ENCODE data around the gene GAREM1.

GAREM1 gene

DNA sequence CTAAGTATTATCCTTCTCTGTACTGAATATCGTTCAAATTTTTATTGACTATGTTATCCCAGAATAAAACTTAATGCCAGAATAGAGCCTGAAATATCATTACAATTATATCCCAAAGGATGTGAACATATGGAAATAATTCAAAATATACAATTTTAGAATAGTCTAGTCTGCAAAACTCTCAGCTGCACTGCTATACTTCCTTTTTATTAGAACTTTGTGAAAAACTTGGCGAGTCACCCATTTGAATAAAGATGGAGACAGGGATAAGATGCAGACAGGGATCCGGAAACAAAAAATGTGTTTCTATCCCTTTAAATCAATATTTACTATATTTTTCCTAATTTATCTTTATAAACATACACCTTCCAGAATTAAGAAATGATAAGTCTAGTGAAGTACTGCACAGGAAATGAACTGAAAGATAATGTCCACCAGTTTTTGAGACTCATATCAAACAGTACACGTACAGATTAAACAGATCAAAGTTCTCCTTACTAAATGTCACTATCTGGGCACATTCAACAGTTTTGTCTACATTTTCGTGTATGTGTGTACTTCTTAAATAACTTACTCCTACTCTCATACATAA, 173.0 kb downstream of the GAREM1 start:
- H3K79me1 ChIP-seq (ENCODE audit: low read depth, low read length), result no peaks in the 10 kb centered on the region
- no peak overlapping the region for H3K14ac ChIP-seq (ENCODE audit: low read length)
- no peak for DNase-seq (ENCODE audit: low spot score)
- no peak overlapping the region for H2BK15ac ChIP-seq (ENCODE audit: low read length)
- no peaks in the 10 kb centered on the region for H3K4me1 ChIP-seq (ENCODE audit: control insufficient read depth in 2 of 2, insufficient read depth in 1 of 2, low read depth in 1 of 2, low read length in 2 of 2)
- no peak overlapping the region for H3K9ac ChIP-seq (ENCODE audit: low read depth, low read length, poor library complexity)
- H2AFZ ChIP-seq (ENCODE audit: low read length), result no peak overlapping the region
- no peak overlapping the region for H3K27ac ChIP-seq (replicated peaks; ENCODE audit: low read length)
- H2BK5ac ChIP-seq (ENCODE audit: low read length), result no peak overlapping the region
- H3K4ac ChIP-seq (ENCODE audit: low read length), result no peak overlapping the region
- H4K91ac ChIP-seq (ENCODE audit: low read depth, low read length, poor library complexity), result no peak overlapping the region
- no peak overlapping the region for H2AK5ac ChIP-seq (ENCODE audit: low read depth, low read length)
- H3K4me3 ChIP-seq (ENCODE audit: low read length in 2 of 2), result no peak overlapping the region
- no peak overlapping the region for H4K8ac ChIP-seq (ENCODE audit: low read depth, low read length)
- no peak overlapping the region for H3K18ac ChIP-seq (ENCODE audit: low read length)
- H3K27me3 ChIP-seq (ENCODE audit: control insufficient read depth in 3 of 3, insufficient read depth in 3 of 3, low read depth in 1 of 3, low read length in 3 of 3), result no peaks in the 10 kb centered on the region
- no peak overlapping the region for H2BK12ac ChIP-seq (ENCODE audit: low read length)
- WGBS, 2 donors (ENCODE audit: extremely low coverage in 2 of 2, insufficient read length in 2 of 2, insufficient replicate concordance in 1 of 2), result no CpG with 5 or more reads among the region's 5 CpGs
- no peak overlapping the region for H3K23ac ChIP-seq (ENCODE audit: low read depth, low read length, poor library complexity)
- H3K36me3 ChIP-seq (replicated peaks in 1 of 2; ENCODE audit: control insufficient read depth in 2 of 2, insufficient read depth in 2 of 2, low read length in 2 of 2), result no peaks in the 10 kb centered on the region
- no peak overlapping the region for H2BK120ac ChIP-seq (ENCODE audit: low read depth, low read length)
- H3K4me2 ChIP-seq (ENCODE audit: insufficient read depth, low read length, poor library complexity, severe bottlenecking), result no peak overlapping the region
- H3K9me3 ChIP-seq (replicated peaks in 1 of 2; ENCODE audit: control insufficient read depth in 2 of 2, insufficient read depth in 1 of 2, low read depth in 1 of 2, low read length in 2 of 2), result no peaks in the 10 kb centered on the region

DNA sequence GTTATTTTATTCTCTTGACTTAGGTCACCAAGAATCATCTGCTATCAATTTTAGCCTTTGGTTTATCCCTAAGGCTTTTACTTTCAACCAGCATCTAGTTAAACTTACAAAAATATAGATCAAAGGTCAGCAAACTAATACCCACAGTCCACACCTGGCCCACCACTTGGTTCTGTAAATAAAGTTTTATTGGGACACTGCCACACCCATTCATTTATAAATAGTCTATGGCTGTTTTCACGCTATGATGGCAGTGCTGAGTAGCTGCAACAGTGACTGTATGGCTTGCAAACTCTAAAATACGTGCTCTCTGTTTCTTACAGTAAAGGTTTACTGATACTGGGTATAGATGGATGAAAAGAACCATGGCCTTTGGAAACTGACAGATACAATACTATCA, 173.8 kb downstream of the GAREM1 start:
- Histone ChIP-seq H2BK120ac (ENCODE audit: low read depth, low read length) (no peak overlapping the region), H3K27me3 (ENCODE audit: control insufficient read depth in 3 of 3, insufficient read depth in 3 of 3, low read depth in 1 of 3, low read length in 3 of 3) (no peaks in the 10 kb centered on the region)
- no CpG with 5 or more reads among the region's 2 CpGs for WGBS, 2 donors (ENCODE audit: extremely low coverage in 2 of 2, insufficient read length in 2 of 2, insufficient replicate concordance in 1 of 2)

DNA sequence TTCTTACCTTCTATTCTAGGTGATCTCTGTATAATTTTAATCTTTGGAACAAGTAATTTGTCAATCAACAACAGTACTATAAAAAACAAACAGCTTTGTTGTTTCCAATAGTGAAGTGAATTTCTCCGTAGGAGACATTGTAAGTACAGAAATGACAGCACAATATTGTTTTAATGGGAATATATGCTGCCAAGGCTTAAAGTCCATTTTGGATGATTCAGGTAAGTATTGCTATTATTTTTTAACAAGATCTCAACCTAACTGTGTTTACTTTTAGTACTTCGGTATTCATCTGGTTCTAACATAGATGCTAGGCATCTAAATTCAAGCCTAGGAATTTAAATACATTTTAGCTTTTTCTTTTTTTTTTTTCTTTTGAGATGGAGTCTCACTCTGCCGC, 175.1 kb downstream of the GAREM1 start:
- Histone ChIP-seq H4K91ac (ENCODE audit: low read depth, low read length, poor library complexity) (no peak overlapping the region), H2BK15ac (ENCODE audit: low read length) (no peak overlapping the region), H3K27ac (replicated peaks; ENCODE audit: low read length) (no peak overlapping the region), H3K23ac (ENCODE audit: low read depth, low read length, poor library complexity) (no peak overlapping the region), H3K4me2 (ENCODE audit: insufficient read depth, low read length, poor library complexity, severe bottlenecking) (no peak overlapping the region), H2BK12ac (ENCODE audit: low read length) (no peak overlapping the region), H3K4me1 (ENCODE audit: control insufficient read depth in 2 of 2, insufficient read depth in 1 of 2, low read depth in 1 of 2, low read length in 2 of 2) (no peaks in the 10 kb centered on the region), H3K79me1 (ENCODE audit: low read depth, low read length) (no peaks in the 10 kb centered on the region), H2BK5ac (ENCODE audit: low read length) (no peak overlapping the region), H3K4ac (ENCODE audit: low read length) (no peak overlapping the region), H3K9me3 (replicated peaks in 1 of 2; ENCODE audit: control insufficient read depth in 2 of 2, insufficient read depth in 1 of 2, low read depth in 1 of 2, low read length in 2 of 2) (no peaks in the 10 kb centered on the region), H2BK120ac (ENCODE audit: low read depth, low read length) (no peak overlapping the region), H3K14ac (ENCODE audit: low read length) (no peak overlapping the region), H3K27me3 (ENCODE audit: control insufficient read depth in 3 of 3, insufficient read depth in 3 of 3, low read depth in 1 of 3, low read length in 3 of 3) (no peaks in the 10 kb centered on the region), H3K18ac (ENCODE audit: low read length) (no peak overlapping the region), H4K8ac (ENCODE audit: low read depth, low read length) (no peak overlapping the region), H2AK5ac (ENCODE audit: low read depth, low read length) (no peak overlapping the region), H3K36me3 (replicated peaks in 1 of 2; ENCODE audit: control insufficient read depth in 2 of 2, insufficient read depth in 2 of 2, low read length in 2 of 2) (no peaks in the 10 kb centered on the region), H3K4me3 (ENCODE audit: low read length in 2 of 2) (no peak overlapping the region), H3K9ac (ENCODE audit: low read depth, low read length, poor library complexity) (no peak overlapping the region), H2AFZ (ENCODE audit: low read length) (no peak overlapping the region)
- no CpG with 5 or more reads among the region's 3 CpGs for WGBS, 2 donors (ENCODE audit: extremely low coverage in 2 of 2, insufficient read length in 2 of 2, insufficient replicate concordance in 1 of 2)
- no peak for DNase-seq (ENCODE audit: low spot score)

More for the DNA sequence above, 173.8 kb downstream of the GAREM1 start:
- H3K9me3 ChIP-seq (replicated peaks in 1 of 2; ENCODE audit: control insufficient read depth in 2 of 2, insufficient read depth in 1 of 2, low read depth in 1 of 2, low read length in 2 of 2), result no peaks in the 10 kb centered on the region
- no peak overlapping the region for H3K18ac ChIP-seq (ENCODE audit: low read length)
- no peak overlapping the region for H3K23ac ChIP-seq (ENCODE audit: low read depth, low read length, poor library complexity)
- DNase-seq (ENCODE audit: low spot score), result no peak
- no peak overlapping the region for H4K91ac ChIP-seq (ENCODE audit: low read depth, low read length, poor library complexity)
- no peak overlapping the region for H4K8ac ChIP-seq (ENCODE audit: low read depth, low read length)
- no peaks in the 10 kb centered on the region for H3K36me3 ChIP-seq (replicated peaks in 1 of 2; ENCODE audit: control insufficient read depth in 2 of 2, insufficient read depth in 2 of 2, low read length in 2 of 2)
- H3K27ac ChIP-seq (replicated peaks; ENCODE audit: low read length), result no peak overlapping the region
- no peaks in the 10 kb centered on the region for H3K4me1 ChIP-seq (ENCODE audit: control insufficient read depth in 2 of 2, insufficient read depth in 1 of 2, low read depth in 1 of 2, low read length in 2 of 2)
- no peak overlapping the region for H3K9ac ChIP-seq (ENCODE audit: low read depth, low read length, poor library complexity)
- no peaks in the 10 kb centered on the region for H3K79me1 ChIP-seq (ENCODE audit: low read depth, low read length)
- no peak overlapping the region for H3K4me2 ChIP-seq (ENCODE audit: insufficient read depth, low read length, poor library complexity, severe bottlenecking)
- no peak overlapping the region for H2AFZ ChIP-seq (ENCODE audit: low read length)
- no peak overlapping the region for H2AK5ac ChIP-seq (ENCODE audit: low read depth, low read length)
- H3K4ac ChIP-seq (ENCODE audit: low read length), result no peak overlapping the region
- H3K14ac ChIP-seq (ENCODE audit: low read length), result no peak overlapping the region
- no peak overlapping the region for H3K4me3 ChIP-seq (ENCODE audit: low read length in 2 of 2)
- H2BK15ac ChIP-seq (ENCODE audit: low read length), result no peak overlapping the region
- H2BK5ac ChIP-seq (ENCODE audit: low read length), result no peak overlapping the region
- H2BK12ac ChIP-seq (ENCODE audit: low read length), result no peak overlapping the region

DNA sequence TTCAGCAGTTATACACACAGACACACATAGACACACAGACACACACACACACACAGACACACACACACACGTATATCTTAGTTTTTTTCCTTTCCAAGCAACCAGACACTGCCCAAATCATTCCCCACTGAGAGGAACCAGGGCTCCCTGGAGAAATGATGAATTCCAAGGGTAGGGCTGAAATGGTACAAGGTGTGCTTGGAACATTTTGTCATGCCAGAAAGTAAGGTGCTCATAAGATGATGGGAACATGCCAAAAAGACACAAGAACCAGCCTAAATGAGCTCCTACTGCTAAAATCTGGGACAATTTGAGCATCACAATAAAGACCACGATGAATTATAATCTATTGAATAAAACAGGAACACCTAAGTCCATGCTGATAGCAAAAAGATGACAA, 177.6 kb downstream of the GAREM1 start:
- H3K9ac ChIP-seq (ENCODE audit: low read depth, low read length, poor library complexity), result no peak overlapping the region
- no peak overlapping the region for H2BK12ac ChIP-seq (ENCODE audit: low read length)
- no peaks in the 10 kb centered on the region for H3K27me3 ChIP-seq (ENCODE audit: control insufficient read depth in 3 of 3, insufficient read depth in 3 of 3, low read depth in 1 of 3, low read length in 3 of 3)
- no peak overlapping the region for H4K91ac ChIP-seq (ENCODE audit: low read depth, low read length, poor library complexity)
- no peak overlapping the region for H3K23ac ChIP-seq (ENCODE audit: low read depth, low read length, poor library complexity)
- no peak overlapping the region for H2BK5ac ChIP-seq (ENCODE audit: low read length)
- H2BK120ac ChIP-seq (ENCODE audit: low read depth, low read length), result no peak overlapping the region
- no peak overlapping the region for H3K14ac ChIP-seq (ENCODE audit: low read length)
- H2AK5ac ChIP-seq (ENCODE audit: low read depth, low read length), result no peak overlapping the region
- H3K4ac ChIP-seq (ENCODE audit: low read length), result no peak overlapping the region
- H3K36me3 ChIP-seq (replicated peaks in 1 of 2; ENCODE audit: control insufficient read depth in 2 of 2, insufficient read depth in 2 of 2, low read length in 2 of 2), result no peaks in the 10 kb centered on the region
- WGBS, 2 donors (ENCODE audit: extremely low coverage in 2 of 2, insufficient read length in 2 of 2, insufficient replicate concordance in 1 of 2), result no CpG with 5 or more reads among the region's 2 CpGs
- H3K18ac ChIP-seq (ENCODE audit: low read length), result no peak overlapping the region
- H2BK15ac ChIP-seq (ENCODE audit: low read length), result no peak overlapping the region
- H3K79me1 ChIP-seq (ENCODE audit: low read depth, low read length), result no peaks in the 10 kb centered on the region
- no peak overlapping the region for H3K4me2 ChIP-seq (ENCODE audit: insufficient read depth, low read length, poor library complexity, severe bottlenecking)
- no peaks in the 10 kb centered on the region for H3K4me1 ChIP-seq (ENCODE audit: control insufficient read depth in 2 of 2, insufficient read depth in 1 of 2, low read depth in 1 of 2, low read length in 2 of 2)
- H3K27ac ChIP-seq (replicated peaks; ENCODE audit: low read length), result no peak overlapping the region
- no peak for DNase-seq (ENCODE audit: low spot score)
- no peak overlapping the region for H3K4me3 ChIP-seq (ENCODE audit: low read length in 2 of 2)
- H2AFZ ChIP-seq (ENCODE audit: low read length), result no peak overlapping the region
- H4K8ac ChIP-seq (ENCODE audit: low read depth, low read length), result no peak overlapping the region
- no peaks in the 10 kb centered on the region for H3K9me3 ChIP-seq (replicated peaks in 1 of 2; ENCODE audit: control insufficient read depth in 2 of 2, insufficient read depth in 1 of 2, low read depth in 1 of 2, low read length in 2 of 2)

Data from neuronal stem cell (in vitro differentiated cells).